NCI-H524 (cell line): Measurements from ENCODE around the gene ITPRID1.

Experiments used
- DNase-seq, 2 experiments: peaks; one replicate each; lab custom pipeline; 2025; lab: John Stamatoyannopoulos, UW

The ITPRID1 gene

GRCh38 chr7:31695859-31696614, 182.1 kb downstream of the ITPRID1 start:
- no peak for DNase-seq

- DNase-seq, result no peak
Measured at GRCh38 chr7:31699050-31699449, 185.2 kb downstream of the ITPRID1 start.

- DNase-seq, result no peak
Measured at GRCh38 chr7:31702354-31702753, 188.5 kb downstream of the ITPRID1 start.

DNA sequence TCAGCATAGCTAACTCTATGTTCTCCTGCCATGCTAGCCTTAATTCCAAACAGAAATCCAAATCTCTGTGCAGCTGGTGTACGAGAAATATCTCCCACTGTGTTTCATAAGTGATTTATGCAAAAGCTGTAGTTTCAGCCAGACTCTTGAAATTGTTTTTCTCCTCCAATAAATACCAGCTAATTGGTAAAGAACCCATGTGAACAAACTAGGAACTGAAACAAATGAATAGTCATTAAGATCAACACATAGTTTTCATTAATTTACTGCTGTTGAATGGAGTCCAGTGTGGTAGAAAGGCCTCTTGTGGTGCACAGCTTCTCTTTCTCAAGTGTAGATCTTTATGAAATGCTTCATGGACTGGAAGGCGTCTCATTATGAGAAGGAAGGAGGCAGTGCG, 191.5 kb downstream of the ITPRID1 start:
- DNase-seq, result no peak

- no peak for DNase-seq
Measured at GRCh38 chr7:31707089-31707488, 193.2 kb downstream of the ITPRID1 start.
